Amniotic epithelial cell (primary cell): ENCODE data around the gene CSMD2.

ENCODE experiments used
- DNase-seq: peaks from one replicate; pipeline ENCODE4 v3.0.0-alpha.2; 2010; ENCODE audit warnings: low read depth

The CSMD2 gene

DNA sequence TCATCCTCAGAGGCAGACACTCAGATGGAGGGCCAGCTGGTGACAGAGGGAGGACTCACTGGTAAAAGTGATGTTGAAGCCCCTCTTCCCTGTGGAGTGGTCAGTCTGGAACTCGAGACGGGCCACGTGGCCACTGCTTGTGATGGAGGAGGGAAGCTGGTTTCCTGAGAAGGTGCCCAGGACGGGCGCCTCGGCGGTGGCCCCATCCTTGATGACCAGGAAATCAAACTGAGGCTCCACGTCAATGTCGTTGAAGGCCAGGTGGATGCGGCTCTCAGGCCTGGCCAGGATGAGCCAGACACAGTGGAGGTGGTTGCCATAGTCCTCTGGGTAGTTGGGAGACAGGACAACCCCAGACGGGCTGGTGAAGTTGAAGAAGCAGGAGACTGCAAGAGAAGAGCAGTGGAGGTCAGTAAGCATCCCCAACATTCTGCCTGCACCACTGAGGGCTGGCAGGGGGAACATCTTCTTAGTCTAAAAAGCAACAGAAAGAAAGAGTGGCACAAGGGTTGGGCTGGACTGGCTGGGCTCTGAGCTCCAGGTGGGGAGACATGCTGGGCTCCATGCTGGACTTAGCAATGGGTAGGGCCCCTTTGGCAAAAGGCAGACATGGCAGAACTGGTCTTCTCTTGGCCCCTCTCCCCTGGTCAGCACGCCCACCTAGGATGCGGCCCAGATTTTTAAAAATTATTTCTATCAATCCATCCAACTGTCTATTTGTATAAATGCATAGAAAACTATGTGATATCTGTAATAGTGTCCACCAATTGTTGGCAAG, 421.6 kb downstream of the CSMD2 start:
- no peak for DNase-seq

- DNase-seq = no peak
These were observed 422.4 kb downstream of the CSMD2 start for GRCh38 chr1:33742663-33743062.

- DNase-seq = no peak
These were observed 423.3 kb downstream of the CSMD2 start for GRCh38 chr1:33741749-33742148.

DNA sequence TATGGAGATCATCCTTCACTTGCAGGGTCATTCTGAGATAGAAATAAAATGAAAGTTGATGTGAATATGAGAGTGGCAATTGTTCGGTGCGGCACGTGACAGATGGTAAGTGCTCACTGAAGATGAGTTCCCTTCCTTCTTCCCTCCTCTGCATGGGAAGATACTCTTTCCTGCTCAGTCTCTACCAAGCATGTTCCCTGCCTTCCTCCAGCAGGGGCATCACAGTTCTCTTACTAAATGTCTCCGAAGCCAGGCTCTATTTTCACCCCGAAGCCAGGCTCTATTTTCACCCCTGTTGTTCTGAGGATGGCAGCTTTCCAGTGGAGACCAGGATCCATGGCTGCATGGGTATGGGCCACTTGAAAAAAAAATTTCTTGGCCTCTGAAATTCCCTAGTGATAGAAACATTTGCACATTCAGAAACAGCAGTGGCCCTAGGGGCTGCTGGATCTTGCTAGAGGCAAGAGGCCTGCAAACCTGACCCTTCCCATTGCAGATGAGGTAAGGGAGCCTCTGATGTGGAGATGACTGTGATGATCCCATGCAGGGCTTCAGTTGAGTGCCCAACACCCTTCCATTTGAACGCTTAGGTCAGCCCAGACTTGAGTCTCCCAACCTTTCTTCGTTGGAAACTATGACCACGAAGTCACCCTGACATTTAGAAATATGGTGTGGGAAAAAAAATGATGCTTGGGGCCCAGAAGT, 424.8 kb downstream of the CSMD2 start:
- DNase-seq = no peak

DNA sequence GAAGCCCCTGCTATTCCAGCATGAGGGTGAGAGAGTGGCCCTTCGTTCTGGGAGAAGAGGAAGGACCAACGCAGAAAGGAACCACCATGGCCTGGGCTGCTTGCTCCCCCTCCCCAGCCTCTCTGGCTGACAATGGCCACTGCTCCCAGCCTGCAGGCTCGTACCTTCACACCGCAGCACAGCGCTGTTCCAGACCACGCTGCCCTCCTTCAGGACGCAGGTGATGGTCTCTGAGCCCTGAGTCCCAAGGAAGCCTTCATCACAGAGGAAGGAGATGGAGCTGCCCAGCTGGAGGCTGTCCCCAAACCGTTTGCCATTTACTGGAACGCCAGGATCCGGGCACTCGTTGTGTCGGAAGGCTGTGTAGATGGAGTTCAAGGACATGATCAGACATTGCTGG, 426.1 kb downstream of the CSMD2 start:
- no peak for DNase-seq

DNA sequence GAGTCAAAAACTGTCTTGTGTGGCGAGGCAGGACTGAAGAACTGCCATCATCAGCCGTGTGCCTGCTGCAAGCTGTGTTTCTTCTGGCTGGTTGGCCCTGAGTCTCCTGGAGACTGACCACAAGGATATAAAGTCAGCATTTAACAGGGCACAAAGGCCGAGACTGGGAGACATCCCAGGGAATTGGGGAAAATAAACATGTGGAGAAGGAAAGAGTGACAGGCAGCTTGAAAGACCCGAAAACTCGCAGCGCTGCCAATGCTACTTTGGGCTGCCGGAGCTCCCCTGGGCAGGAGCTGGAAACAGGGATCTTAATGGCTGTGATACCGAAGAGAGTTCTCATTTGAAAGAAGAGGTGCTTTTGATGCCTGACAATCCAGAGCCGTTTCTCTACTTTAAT, 426.5 kb downstream of the CSMD2 start:
- DNase-seq = no peak

DNA sequence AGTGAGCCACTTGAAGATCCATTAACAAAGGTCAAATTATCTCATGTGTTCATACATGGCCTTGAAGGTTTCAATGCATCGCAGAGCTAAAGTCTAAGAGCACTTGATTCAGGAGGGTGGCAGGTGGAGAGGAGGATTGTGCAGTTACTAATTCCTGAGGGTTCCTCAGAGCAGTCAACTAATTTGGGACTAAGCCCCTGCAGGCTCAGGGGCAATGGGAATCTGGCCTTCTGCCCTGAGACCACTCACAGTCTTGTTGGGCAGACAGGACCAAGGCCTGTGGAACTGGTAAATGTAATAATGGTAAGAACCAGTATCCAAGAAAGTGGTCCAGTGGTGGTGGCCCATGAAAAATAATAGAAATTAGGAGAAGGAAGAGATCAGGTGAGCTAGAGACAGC, 428.5 kb downstream of the CSMD2 start:
- DNase-seq = no peak

DNA sequence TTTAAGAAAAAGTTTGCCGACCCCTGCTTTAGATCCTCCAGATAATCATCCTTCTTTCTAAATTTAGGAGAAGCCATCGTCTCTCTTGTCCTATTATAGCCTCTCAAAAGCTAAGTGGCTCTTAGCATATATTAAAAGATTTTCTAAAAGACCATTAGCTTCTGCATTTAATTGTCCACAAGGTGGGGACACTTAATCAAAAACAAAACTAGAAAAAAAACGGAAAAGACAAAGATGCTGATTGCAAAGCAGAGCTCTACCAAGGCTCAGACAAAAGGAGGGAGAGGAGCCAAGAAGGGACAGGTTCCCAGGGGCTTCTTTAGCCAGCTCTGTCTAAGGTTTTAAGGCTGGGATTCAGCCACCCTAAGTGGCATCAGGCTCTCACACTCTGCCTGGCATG, 429.4 kb downstream of the CSMD2 start:
- DNase-seq = no peak

- no peak for DNase-seq
These were observed 437.7 kb downstream of the CSMD2 start for GRCh38 chr1:33727310-33727709.

DNA sequence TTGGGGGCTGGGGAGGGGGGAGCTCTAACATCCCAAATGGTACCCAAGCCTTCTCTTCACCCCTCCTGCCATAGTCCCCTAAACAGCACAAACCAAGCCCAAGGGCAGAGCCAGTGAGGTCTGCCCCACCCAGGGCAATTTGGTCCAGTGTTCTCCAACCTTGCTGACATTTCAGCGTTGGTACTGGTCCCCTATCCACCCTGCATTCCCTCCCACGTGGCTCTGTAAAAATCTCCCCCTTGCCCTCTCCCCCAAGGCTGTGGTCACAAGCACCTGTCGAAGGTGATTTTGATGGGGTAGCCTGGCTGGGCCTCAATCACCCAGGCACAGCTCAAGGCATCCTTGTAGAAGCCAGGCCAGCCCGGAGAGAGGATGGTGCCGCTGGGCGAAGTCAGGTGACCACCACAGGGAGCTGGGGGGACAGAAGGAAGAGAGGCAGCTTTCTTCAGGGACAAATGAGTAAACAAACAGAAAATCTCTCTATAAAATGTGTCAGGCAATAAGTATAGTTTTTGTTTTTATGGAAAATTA, 438.7 kb downstream of the CSMD2 start:
- DNase-seq = no peak

DNA sequence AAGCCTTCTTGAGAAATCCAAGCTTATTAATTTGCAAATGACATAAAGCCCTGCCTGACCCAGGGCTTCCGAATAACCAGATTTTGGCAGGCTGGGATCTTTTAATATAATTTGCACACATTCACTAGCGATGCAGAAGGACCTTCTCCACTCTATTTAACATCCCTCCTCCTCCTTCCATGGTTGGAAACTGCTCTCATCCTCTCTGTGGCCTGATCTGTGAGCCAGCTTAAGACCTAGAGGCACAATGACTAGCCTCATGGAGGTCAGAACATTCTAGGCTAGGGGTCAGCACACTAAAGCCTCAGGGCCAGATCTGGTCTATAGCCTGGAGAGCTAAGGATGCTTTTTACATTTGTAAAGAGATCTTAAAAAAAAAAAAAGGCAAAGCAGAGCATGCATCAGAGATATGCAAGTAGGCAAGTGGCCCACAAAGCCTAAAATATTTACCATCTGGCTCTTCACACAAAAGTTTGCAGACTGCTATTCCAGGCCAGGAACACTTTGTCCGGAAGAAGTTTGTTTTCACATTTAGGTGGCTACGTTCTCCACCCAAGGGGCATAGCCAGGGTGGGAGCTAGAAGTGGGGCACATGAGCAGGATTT, 439.4 kb downstream of the CSMD2 start:
- no peak for DNase-seq

DNA sequence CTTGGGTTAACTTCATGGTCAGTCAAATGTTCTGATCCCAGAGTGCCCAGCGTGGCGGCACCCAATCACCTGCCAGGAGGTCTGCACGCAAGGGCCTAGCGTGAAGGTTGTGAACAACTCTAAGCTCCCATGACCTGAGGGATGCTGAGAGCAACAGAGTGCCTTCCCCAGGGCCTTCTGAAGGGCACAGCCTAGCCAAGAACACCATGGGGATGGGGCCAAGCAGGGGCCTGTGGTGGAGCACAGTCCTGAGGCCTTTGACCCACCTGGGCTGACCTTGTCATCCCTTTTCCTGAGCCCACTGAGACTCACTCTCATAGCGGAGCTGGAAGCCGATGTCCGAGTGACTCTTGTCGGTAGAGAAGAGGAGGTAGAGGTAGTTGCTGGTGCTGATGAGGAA, 440.0 kb downstream of the CSMD2 start:
- DNase-seq = no peak

DNA sequence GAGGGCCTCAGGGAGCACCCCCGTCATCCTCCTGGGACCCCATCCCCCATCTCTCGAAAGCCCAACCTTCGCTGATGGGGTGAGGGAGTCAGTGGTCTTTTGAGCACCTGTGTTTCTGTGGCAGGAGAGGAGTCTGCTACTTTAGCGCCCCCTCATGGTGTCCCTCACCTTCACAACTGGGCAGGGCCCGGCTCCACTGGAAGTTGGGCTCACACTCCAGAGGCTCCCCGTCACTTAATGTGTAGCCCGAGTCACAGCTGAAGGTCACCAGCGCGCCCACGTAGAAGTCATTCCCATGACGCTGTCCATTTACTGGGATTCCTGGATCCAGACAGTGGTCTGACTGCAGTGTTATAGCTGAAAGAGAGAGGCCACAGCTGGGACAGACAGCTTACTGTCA, 440.7 kb downstream of the CSMD2 start:
- DNase-seq = no peak

- no peak for DNase-seq
These were observed 441.8 kb downstream of the CSMD2 start for GRCh38 chr1:33723251-33723650.

DNA sequence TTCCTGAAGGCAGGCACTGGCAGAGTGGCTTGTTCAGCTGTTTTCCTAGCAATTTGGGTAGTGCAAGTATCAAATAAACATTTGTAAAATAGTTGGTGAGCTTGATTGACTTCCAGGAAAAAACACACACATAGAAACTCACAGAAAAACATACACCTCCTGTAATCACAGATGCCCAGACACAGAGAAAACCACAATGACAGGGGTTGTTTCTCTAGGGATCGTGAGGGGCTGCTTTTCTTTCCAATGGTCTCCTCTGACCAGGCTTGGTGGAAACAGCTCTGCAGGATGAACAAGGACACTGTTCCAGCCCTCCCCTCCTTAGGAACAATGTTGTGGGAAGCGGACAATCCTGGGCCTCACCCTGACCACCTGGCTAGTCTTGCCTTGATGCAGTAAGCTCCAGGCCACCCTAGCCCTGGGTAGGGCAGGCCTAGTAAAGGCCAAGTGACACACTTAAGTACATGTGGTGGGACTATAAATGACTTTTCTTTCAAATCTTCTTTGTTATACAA, 443.7 kb downstream of the CSMD2 start:
- DNase-seq = no peak

GRCh38 chr1:33719771-33720670, 445.0 kb downstream of the CSMD2 start:
- DNase-seq = no peak

DNA sequence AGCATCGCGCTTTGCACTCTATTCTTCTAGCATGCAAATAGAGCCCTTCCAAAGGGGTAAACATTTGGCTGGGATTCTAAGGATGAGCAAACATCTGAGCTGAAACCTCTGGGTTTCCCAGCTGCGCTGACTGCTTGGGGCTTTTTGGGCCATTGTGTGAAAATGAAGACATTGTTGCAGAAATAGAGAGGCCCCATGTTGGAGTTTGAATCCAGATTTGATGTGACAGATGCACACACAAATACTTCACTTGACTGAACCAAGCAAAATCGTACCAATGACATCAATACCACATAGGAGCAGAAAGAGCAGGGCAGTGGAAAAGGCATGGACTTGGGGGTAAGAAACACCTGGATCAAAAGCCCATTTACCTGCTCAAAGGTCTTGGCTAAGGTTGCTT, 445.7 kb downstream of the CSMD2 start:
- DNase-seq = no peak

- DNase-seq = no peak
These were observed 446.8 kb downstream of the CSMD2 start for GRCh38 chr1:33718186-33718585.

- DNase-seq = no peak
These were observed 447.9 kb downstream of the CSMD2 start for GRCh38 chr1:33716976-33717688.

DNA sequence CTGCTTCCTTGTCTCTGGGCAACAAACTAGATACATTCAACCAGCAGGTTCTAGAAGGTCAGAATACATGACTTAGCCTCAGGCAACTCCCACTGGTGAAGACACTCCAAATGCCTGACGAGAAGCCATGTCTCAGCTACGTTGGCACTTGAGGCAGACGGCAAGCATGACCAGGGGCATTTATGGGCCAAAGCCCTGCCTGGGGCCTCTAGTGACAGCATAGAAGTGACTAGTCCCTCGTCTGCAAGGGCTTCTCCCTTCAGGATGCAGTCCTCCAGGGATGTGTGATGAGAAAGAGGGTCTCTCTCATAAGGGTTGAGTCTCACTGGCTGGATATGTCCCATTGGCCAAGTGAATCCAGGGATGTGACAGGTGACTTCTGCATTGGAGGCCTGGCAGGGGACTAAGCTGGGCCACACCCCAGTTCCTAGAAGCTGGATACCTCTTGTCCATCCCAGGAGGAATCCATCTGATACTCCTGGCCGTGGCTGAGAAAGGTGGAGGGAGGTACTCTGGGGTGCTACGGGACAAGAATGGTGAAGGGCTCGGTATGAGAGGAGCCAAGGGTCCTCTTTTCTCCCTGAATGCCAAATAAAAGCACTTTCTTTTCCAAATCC, 449.7 kb downstream of the CSMD2 start:
- no peak for DNase-seq

DNA sequence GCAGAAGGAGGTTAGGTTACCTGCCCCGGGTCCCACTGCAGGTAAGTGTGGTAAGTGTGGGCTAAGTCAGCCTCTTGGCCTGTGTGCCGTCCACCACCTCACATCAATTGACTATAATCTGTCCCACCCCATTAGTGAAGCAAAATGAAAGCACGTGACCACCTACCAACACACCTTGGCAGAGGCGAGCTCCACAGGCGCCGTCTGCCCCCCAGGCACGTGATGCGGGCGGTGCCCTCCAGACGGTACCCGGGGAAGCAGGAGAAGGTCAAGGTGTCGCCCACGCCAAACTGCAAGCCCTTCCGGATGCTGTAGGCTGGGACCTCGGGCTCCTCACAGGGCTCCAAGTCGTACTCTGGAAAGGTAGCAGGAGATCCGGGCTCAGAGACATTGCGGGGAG, 450.6 kb downstream of the CSMD2 start:
- DNase-seq = no peak
